Mucosa of descending colon (tissue), 3 donors: ENCODE results near the gene IKBKE. TPM values are rescaled to one million over a fixed set of nuclear protein-coding genes. Genes with fewer than 3 reads are reported as not detected.

ENCODE experiments used
- ATAC-seq: fragments of 200-7000 bp; cut with Tn5 transposase; one replicate; pipeline ENCODE4 v1.9.1; 2020; ENCODE audit warnings: mild to moderate bottlenecking, moderate library complexity
- DNase-seq, 3 donors: peaks; one replicate each; pipeline ENCODE4 v3.0.0-alpha.2; 2020
- H3K36me3 ChIP-seq: fragments of 200-600 bp; one replicate; pipeline ENCODE4 v1.8.0; 2021; ENCODE audit warnings: low read depth, mild to moderate bottlenecking
- H3K4me1 ChIP-seq: fragments of 200-600 bp; one replicate; pipeline ENCODE4 v1.8.0; 2021; ENCODE audit warnings: low read depth, mild to moderate bottlenecking
- H3K4me3 ChIP-seq: fragments of 200-600 bp; one replicate; pipeline ENCODE4 v1.8.0; 2021; ENCODE audit warnings: mild to moderate bottlenecking
- H3K9me3 ChIP-seq: fragments of 200-600 bp; one replicate; pipeline ENCODE4 v1.8.0; 2021; ENCODE audit warnings: mild to moderate bottlenecking
- CTCF ChIP-seq: fragments of 200-600 bp; IDR thresholded peaks from one replicate; pipeline ENCODE4 v1.8.0; 2022; ENCODE audit warnings: antibody characterized with exemption, mild to moderate bottlenecking
- intact Hi-C, 2 donors: fragments of 100-400 bp; cut with DNase I in 1 of 2; cut with micrococcal nuclease in 1 of 2; formaldehyde crosslinking; loops; one replicate each; pipeline versions ENCODE4 v1.11.0 to v1.11.1; 2022; cut with DNase I, micrococcal nuclease
- total RNA-seq, 3 donors: library from RNA; stranded (reverse); fragmentation: NEBNext Ultra II Directional in 2 of 3; extraction: Animal tissue kit (Norgen Biotek cat#: 25700) in 2 of 3; gene quantifications; one replicate each; pipeline versions ENCODE4 v1.2.1 to v1.2.4, GENCODE V29; 2021 to 2023
- donor health status: DM: no; HTN: no; CAD: no; lungs with moderate emphysema.
- donor health status: DM: no; HTN: no; CAD: no.
- donor health status: DM: no; HTN: yes; CAD: no.

The IKBKE gene
- total RNA-seq, 3 donors from 2014 or later = 9.7 to 24.7 (median 16.4) TPM

- Histone ChIP-seq H3K4me3 (no peak overlapping the region), H3K36me3 (no peaks in the 10 kb centered on the region), H3K9me3 (no peaks in the 10 kb centered on the region), H3K4me1 (no peaks in the 10 kb centered on the region)
- DNase-seq (no peak), ATAC-seq (peak; percentile 11)
- TF ChIP-seq CTCF = no peak
- intact Hi-C loops = no loop called here
These were observed 22.5 kb upstream of the IKBKE start for GRCh38 chr1:206447792-206448191.

GRCh38 chr1:206448471-206448870 lies 21.8 kb upstream of the IKBKE start:
- ATAC-seq (no peak), DNase-seq (no peak)
- no peak for TF ChIP-seq CTCF
- H3K36me3 ChIP-seq = no peaks in the 10 kb centered on the region
- no peaks in the 10 kb centered on the region for H3K4me1 ChIP-seq
- H3K9me3 ChIP-seq = no peaks in the 10 kb centered on the region
- intact Hi-C loops = no loop called here
- H3K4me3 ChIP-seq = no peak overlapping the region

GRCh38 chr1:206449565-206449964 lies 20.7 kb upstream of the IKBKE start:
- DNase-seq (no peak), ATAC-seq (no peak)
- TF ChIP-seq CTCF = no peak
- no peaks in the 10 kb centered on the region for H3K9me3 ChIP-seq
- no peak overlapping the region for H3K4me3 ChIP-seq
- H3K36me3 ChIP-seq = no peaks in the 10 kb centered on the region
- intact Hi-C loops = no loop called here
- H3K4me1 ChIP-seq = no peaks in the 10 kb centered on the region

GRCh38 chr1:206450281-206450680 lies 20.0 kb upstream of the IKBKE start:
- Histone ChIP-seq H3K4me1 (no peaks in the 10 kb centered on the region), H3K36me3 (no peaks in the 10 kb centered on the region), H3K9me3 (no peaks in the 10 kb centered on the region), H3K4me3 (no peak overlapping the region)
- DNase-seq (no peak), ATAC-seq (no peak)
- intact Hi-C loops = no loop called here
- TF ChIP-seq CTCF = no peak

GRCh38 chr1:206451134-206451686 lies 19.1 kb upstream of the IKBKE start:
- DNase-seq = no peak
- no peaks in the 10 kb centered on the region for H3K4me1 ChIP-seq
- no peak for ATAC-seq
- no peaks in the 10 kb centered on the region for H3K36me3 ChIP-seq
- H3K4me3 ChIP-seq = no peak overlapping the region
- no peak for TF ChIP-seq CTCF
- no peaks in the 10 kb centered on the region for H3K9me3 ChIP-seq
- intact Hi-C loops = no loop called here

GRCh38 chr1:206453111-206453510 lies 17.2 kb upstream of the IKBKE start:
- DNase-seq (no peak), ATAC-seq (no peak)
- H3K36me3 ChIP-seq = no peaks in the 10 kb centered on the region
- no peak overlapping the region for H3K4me3 ChIP-seq
- no peaks in the 10 kb centered on the region for H3K4me1 ChIP-seq
- no peaks in the 10 kb centered on the region for H3K9me3 ChIP-seq
- TF ChIP-seq CTCF = no peak
- intact Hi-C loops = no loop called here
